Testis (tissue), 3 donors: ENCODE data around the gene SLC11A2. TPM values are rescaled to one million over a fixed set of nuclear protein-coding genes. Genes with fewer than 3 reads are reported as not detected.

Experiments used
- DNase-seq: peaks from one replicate; pipeline ENCODE4 v3.0.0-alpha.2; 2019
- H3K27ac ChIP-seq, 2 donors: fragments of 200-600 bp; sonication (generic); one replicate each; pipeline ENCODE4 v1.5.1; 2019
- H3K27me3 ChIP-seq: fragments of 200-600 bp; sonication (generic); one replicate; pipeline ENCODE4 v1.5.1; 2019
- H3K36me3 ChIP-seq: fragments of 200-600 bp; sonication (generic); one replicate; pipeline ENCODE4 v1.5.1; 2017; ENCODE audit warnings: low read depth; ENCODE audit errors: missing control alignments
- H3K4me1 ChIP-seq: fragments of 200-600 bp; sonication (generic); one replicate; pipeline ENCODE4 v1.5.1; 2019
- H3K4me3 ChIP-seq, 2 donors: fragments of 200-600 bp; sonication (generic); one replicate each; pipeline ENCODE4 v1.5.1; 2017 to 2019
- H3K9me3 ChIP-seq: fragments of 200-600 bp; sonication (generic); one replicate; pipeline ENCODE4 v1.5.1; 2017
- POLR2A ChIP-seq: fragments of 450-650 bp; IDR thresholded peaks from one replicate; pipeline ENCODE4 v1.6.1; 2017; ENCODE audit warnings: antibody characterized with exemption, mild to moderate bottlenecking, moderate library complexity
- WGBS, 2 donors: methylation state at CpG; one replicate each; pipeline ENCODE4 v1.1.5; 2018; 5-methylcytosine and 5-hydroxymethylcytosine counted together
- intact Hi-C: fragments of 100-400 bp; cut with DNase I; formaldehyde crosslinking; loops from one replicate; pipeline ENCODE4 v1.15.1; 2023; ENCODE audit warnings: low total_unique reads
- polyA plus RNA-seq: library from polyadenylated mRNA; stranded (reverse); fragments of 350-450 nt; fragmentation: Illumina TruSeq; extraction: RNeasy Lipid Tissue Mini Kit (QIAGEN cat#74804); gene quantifications from one replicate; pipeline ENCODE4 v1.2.3, GENCODE V29; 2014; ENCODE audit warnings: low read depth, low replicate concordance; ENCODE audit not compliant: insufficient read depth
- total RNA-seq, 2 donors: library from RNA; depleted of rRNA; stranded (reverse); fragments of >200 nt; gene quantifications; one replicate each; pipeline ENCODE4 v1.2.3, GENCODE V29; 2016
- TF ChIP-seq, protein P1 (sequence below), 3 experiments: fragments of 450-650 bp in 2 of 3; fragments of 200-600 bp in 1 of 3; sonication (generic) in 1 of 3; IDR thresholded peaks; one replicate each; pipeline ENCODE4 v1.5.1; 2016 to 2019; ENCODE audit warnings: antibody characterized with exemption in 3 of 3, mild to moderate bottlenecking in 2 of 3, moderate library complexity in 1 of 3

The SLC11A2 gene
- total and polyA plus RNA-seq, 3 donors from 2014 or later: 42.9 to 66.5 (median 63.4) TPM

GRCh38 chr12:51067771-51068170, 41.6 kb upstream of the SLC11A2 start:
- Histone ChIP-seq H3K4me1 (no peaks in the 10 kb centered on the region), H3K27me3 (no peaks in the 10 kb centered on the region), H3K27ac (no peak overlapping the region), H3K9me3 (no peaks in the 10 kb centered on the region), H3K36me3 (no peaks in the 10 kb centered on the region), H3K4me3 (no peak overlapping the region)
- 64 to 86% methylated on average over 6 to 7 of the region's 7 CpGs for WGBS, 2 donors
- TF ChIP-seq, protein P1, sequence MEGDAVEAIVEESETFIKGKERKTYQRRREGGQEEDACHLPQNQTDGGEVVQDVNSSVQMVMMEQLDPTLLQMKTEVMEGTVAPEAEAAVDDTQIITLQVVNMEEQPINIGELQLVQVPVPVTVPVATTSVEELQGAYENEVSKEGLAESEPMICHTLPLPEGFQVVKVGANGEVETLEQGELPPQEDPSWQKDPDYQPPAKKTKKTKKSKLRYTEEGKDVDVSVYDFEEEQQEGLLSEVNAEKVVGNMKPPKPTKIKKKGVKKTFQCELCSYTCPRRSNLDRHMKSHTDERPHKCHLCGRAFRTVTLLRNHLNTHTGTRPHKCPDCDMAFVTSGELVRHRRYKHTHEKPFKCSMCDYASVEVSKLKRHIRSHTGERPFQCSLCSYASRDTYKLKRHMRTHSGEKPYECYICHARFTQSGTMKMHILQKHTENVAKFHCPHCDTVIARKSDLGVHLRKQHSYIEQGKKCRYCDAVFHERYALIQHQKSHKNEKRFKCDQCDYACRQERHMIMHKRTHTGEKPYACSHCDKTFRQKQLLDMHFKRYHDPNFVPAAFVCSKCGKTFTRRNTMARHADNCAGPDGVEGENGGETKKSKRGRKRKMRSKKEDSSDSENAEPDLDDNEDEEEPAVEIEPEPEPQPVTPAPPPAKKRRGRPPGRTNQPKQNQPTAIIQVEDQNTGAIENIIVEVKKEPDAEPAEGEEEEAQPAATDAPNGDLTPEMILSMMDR (IDR thresholded peaks at IDR 0.05): no peak
- TF ChIP-seq POLR2A: no peak
- DNase-seq: no peak
- intact Hi-C loops: no loop called here

- no peak overlapping the region for H3K27ac ChIP-seq
- H3K4me1 ChIP-seq: no peaks in the 10 kb centered on the region
- 70 to 74% methylated on average over 3 to 4 of the region's 4 CpGs for WGBS, 2 donors
- no peaks in the 10 kb centered on the region for H3K36me3 ChIP-seq
- no peaks in the 10 kb centered on the region for H3K9me3 ChIP-seq
- no peaks in the 10 kb centered on the region for H3K27me3 ChIP-seq
- intact Hi-C loops: no loop called here
- DNase-seq: no peak
- no peak overlapping the region for H3K4me3 ChIP-seq
- TF ChIP-seq POLR2A: no peak
- TF ChIP-seq, protein P1 (IDR thresholded peaks at IDR 0.05): no peak
Observed at GRCh38 chr12:51067229-51067628, 41.0 kb upstream of the SLC11A2 start.

GRCh38 chr12:51065530-51065929, 39.3 kb upstream of the SLC11A2 start:
- H3K4me1 ChIP-seq: no peaks in the 10 kb centered on the region
- no peaks in the 10 kb centered on the region for H3K27me3 ChIP-seq
- no peak overlapping the region for H3K4me3 ChIP-seq
- no peaks in the 10 kb centered on the region for H3K36me3 ChIP-seq
- H3K9me3 ChIP-seq: no peaks in the 10 kb centered on the region
- no peak for DNase-seq
- WGBS, 2 donors: 92 to 93% methylated on average over 5 of the region's 5 CpGs
- intact Hi-C loops: no loop called here
- TF ChIP-seq, protein P1 (IDR thresholded peaks at IDR 0.05): no peak
- TF ChIP-seq POLR2A: no peak
- H3K27ac ChIP-seq: no peak overlapping the region

- no peaks in the 10 kb centered on the region for H3K4me1 ChIP-seq
- no peak for DNase-seq
- no peaks in the 10 kb centered on the region for H3K36me3 ChIP-seq
- TF ChIP-seq, protein P1 (IDR thresholded peaks at IDR 0.05): no peak
- TF ChIP-seq POLR2A: no peak
- H3K9me3 ChIP-seq: no peaks in the 10 kb centered on the region
- no peaks in the 10 kb centered on the region for H3K27me3 ChIP-seq
- intact Hi-C loops: no loop called here
- no peak overlapping the region for H3K4me3 ChIP-seq
- WGBS, 2 donors: 70 to 79% methylated on average over 9 of the region's 9 CpGs
- no peak overlapping the region for H3K27ac ChIP-seq
Observed at GRCh38 chr12:51062631-51063397, 36.6 kb upstream of the SLC11A2 start.

DNA sequence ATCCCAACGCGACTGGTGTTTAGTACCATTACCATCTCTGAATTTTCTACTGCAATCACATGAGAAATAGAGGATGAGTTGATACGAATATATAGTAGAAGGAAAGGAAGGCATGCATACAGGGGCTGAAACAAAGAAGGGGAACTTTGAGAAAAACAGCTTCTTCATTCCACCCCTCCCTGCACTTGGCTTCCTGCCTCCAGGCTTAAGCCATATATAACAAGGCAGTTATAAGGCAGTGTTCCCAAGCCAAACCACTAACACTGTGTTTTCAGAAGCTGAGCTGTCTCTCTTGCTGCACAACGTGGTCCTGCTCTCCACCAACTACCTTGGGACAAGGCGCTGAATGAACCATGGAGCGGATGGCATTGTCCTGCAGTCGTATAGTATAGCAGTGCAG, 32.9 kb upstream of the SLC11A2 start:
- Histone ChIP-seq H3K27me3 (no peaks in the 10 kb centered on the region), H3K27ac (no peak overlapping the region), H3K36me3 (no peaks in the 10 kb centered on the region), H3K9me3 (no peaks in the 10 kb centered on the region), H3K4me3 (no peak overlapping the region), H3K4me1 (no peaks in the 10 kb centered on the region)
- TF ChIP-seq, protein P1 (IDR thresholded peaks at IDR 0.05): no peak
- WGBS, 2 donors: 68 to 83% methylated on average over 7 of the region's 7 CpGs
- no peak for DNase-seq
- intact Hi-C loops: no loop called here
